Keratinocyte (primary cell): ENCODE results near the gene COL4A4. TPM values are rescaled to one million over a fixed set of nuclear protein-coding genes. Genes with fewer than 3 reads are reported as not detected.

Source experiments
- DNase-seq: peaks from one replicate; pipeline ENCODE4 v3.0.0-alpha.2; 2011; ENCODE audit warnings: low read depth, missing footprints, low spot score
- FAIRE-seq: peaks from 2 replicates; lab custom pipeline; 2011; peaks lifted over from hg19 to GRCh38; lab: Jason Lieb, UNC
- H2AFZ ChIP-seq: 2 replicates; pipeline ENCODE4 v1.6.0; 2012; ENCODE audit warnings: low read length, control low read depth, inconsistent platforms; ENCODE audit not compliant: control insufficient read depth
- H3K27ac ChIP-seq: 2 replicates; pipeline ENCODE4 v1.5.1; 2011; ENCODE audit warnings: low read length; ENCODE audit not compliant: control insufficient read depth, insufficient read depth
- H3K27me3 ChIP-seq: 3 replicates; pipeline ENCODE4 v1.6.0; 2011; ENCODE audit warnings: low read length; ENCODE audit not compliant: control insufficient read depth, insufficient read depth; ENCODE audit errors: extremely low read depth
- H3K36me3 ChIP-seq, 2 experiments: 2 replicates in 1 of 2; 3 replicates in 1 of 2; pipeline ENCODE4 v1.5.1; 2011; ENCODE audit warnings: low read length in 2 of 2, mild to moderate bottlenecking in 1 of 2; ENCODE audit not compliant: control insufficient read depth in 2 of 2, insufficient read depth in 2 of 2; ENCODE audit errors: extremely low read depth in 1 of 2
- H3K4me1 ChIP-seq: 3 replicates; pipeline ENCODE4 v1.5.1; 2011; ENCODE audit warnings: low read length; ENCODE audit not compliant: control insufficient read depth, insufficient read depth; ENCODE audit errors: extremely low read depth
- H3K4me2 ChIP-seq: 3 replicates; pipeline ENCODE4 v1.6.0; 2011; ENCODE audit warnings: low read depth, low read length; ENCODE audit not compliant: control insufficient read depth, insufficient read depth; ENCODE audit errors: extremely low read depth
- H3K4me3 ChIP-seq, 3 experiments: fragments of 200-600 bp in 1 of 3; sonication (generic) in 1 of 3; 2 replicates in 2 of 3; 3 replicates in 1 of 3; pipeline ENCODE4 v1.5.1; 2011 to 2016; ENCODE audit warnings: low read length in 3 of 3, mild to moderate bottlenecking in 3 of 3, control low read depth in 2 of 3, inconsistent platforms in 1 of 3, low read depth in 1 of 3, mixed read lengths in 1 of 3, mixed run types in 1 of 3, moderate library complexity in 1 of 3; ENCODE audit not compliant: control insufficient read depth in 2 of 3, insufficient read depth in 2 of 3; ENCODE audit errors: extremely low read depth in 1 of 3
- H3K79me2 ChIP-seq: 2 replicates; pipeline ENCODE4 v1.6.0; 2012; ENCODE audit warnings: low read length; ENCODE audit not compliant: control insufficient read depth, insufficient read depth
- H3K9ac ChIP-seq: 3 replicates; pipeline ENCODE4 v1.6.0; 2011; ENCODE audit warnings: low read length; ENCODE audit not compliant: control insufficient read depth, insufficient read depth; ENCODE audit errors: extremely low read depth
- H3K9me1 ChIP-seq: 3 replicates; pipeline ENCODE4 v1.6.0; 2011; ENCODE audit warnings: low read length; ENCODE audit not compliant: control insufficient read depth, insufficient read depth; ENCODE audit errors: extremely low read depth
- H3K9me3 ChIP-seq: 2 replicates; pipeline ENCODE4 v1.5.1; 2012; ENCODE audit warnings: low read depth, low read length; ENCODE audit not compliant: control insufficient read depth
- H4K20me1 ChIP-seq: 3 replicates; pipeline ENCODE4 v1.6.0; 2011; ENCODE audit warnings: low read length; ENCODE audit not compliant: control insufficient read depth, insufficient read depth; ENCODE audit errors: extremely low read depth
- CTCF ChIP-seq, 3 experiments: IDR thresholded peaks in 1 of 3; conservative IDR thresholded peaks in 1 of 3; optimal IDR thresholded peaks in 1 of 3; 2 replicates in 2 of 3; 3 replicates in 1 of 3; pipeline versions ENCODE3 to v1.5.1; 2011; ENCODE audit warnings: low read length in 3 of 3, mild to moderate bottlenecking in 3 of 3, moderate library complexity in 2 of 3, control low read depth in 1 of 3, inconsistent platforms in 1 of 3; ENCODE audit not compliant: insufficient read depth in 2 of 3; ENCODE audit errors: extremely low read depth in 1 of 3
- EZH2 ChIP-seq: IDR thresholded peaks from one replicate; pipeline ENCODE4 v1.6.1; 2012; ENCODE audit warnings: inconsistent platforms, mild to moderate bottlenecking, low read length, moderate library complexity
- dilution Hi-C: fragments of 300-500 bp; cut with MboI; formaldehyde crosslinking; loops from one replicate; pipeline ENCODE4 v1.7.0; 2020; ENCODE audit warnings: low sequenced_read_pairs; ENCODE audit not compliant: extremely low pct_ligation_motif_present
- polyA plus RNA-seq, 5 experiments: library from polyadenylated mRNA; depleted of rRNA in 3 of 5; stranded (reverse) in 3 of 5; stranded (forward) in 1 of 5; unstranded in 1 of 5; fragments of >200 nt; gene quantifications; 1 replicate in 1 of 5; 2 replicates in 3 of 5; 3 replicates in 1 of 5; pipeline versions ENCODE4 v1.2.1 to v1.2.3, GENCODE V29; 2011 to 2012; ENCODE audit warnings: missing spikeins in 2 of 5, low read depth in 1 of 5, low replicate concordance in 1 of 5

The COL4A4 gene
- polyA plus RNA-seq, 1 donor (not counting 4 experiments of a cell fraction or from before 2014, with no cell fraction given), result not detected

GRCh38 chr2:227185615-227186232, 21.7 kb upstream of the COL4A4 start:
- H4K20me1 ChIP-seq, result no peaks in the 10 kb centered on the region
- H3K36me3 ChIP-seq, result no peaks in the 10 kb centered on the region
- no peak overlapping the region for H3K4me3 ChIP-seq
- no peak overlapping the region for H3K9ac ChIP-seq
- DNase-seq, result no peak
- H3K27ac ChIP-seq, result no peak overlapping the region
- no peak overlapping the region for H3K4me2 ChIP-seq
- dilution Hi-C loops, result no loop called here
- H3K9me3 ChIP-seq, result no peaks in the 10 kb centered on the region
- TF ChIP-seq CTCF (optimal IDR thresholded peaks at IDR 0.05 in 1 of 3, IDR thresholded peaks at IDR 0.05 in 1 of 3, conservative IDR thresholded peaks at IDR 0.05 in 1 of 3; ENCODE audit: extremely low read depth in 1 of 3, insufficient read depth in 2 of 3, low read length in 3 of 3), result no peak
- TF ChIP-seq EZH2, result no peak
- H3K79me2 ChIP-seq, result no peaks in the 10 kb centered on the region
- no peak overlapping the region for H2AFZ ChIP-seq
- no peaks in the 10 kb centered on the region for H3K9me1 ChIP-seq
- no peak for FAIRE-seq
- H3K27me3 ChIP-seq, result no peaks in the 10 kb centered on the region
- no peaks in the 10 kb centered on the region for H3K4me1 ChIP-seq

GRCh38 chr2:227183657-227184367, 19.8 kb upstream of the COL4A4 start:
- Histone ChIP-seq H3K9ac (no peak overlapping the region), H3K9me1 (no peaks in the 10 kb centered on the region), H3K4me3 (no peak overlapping the region), H4K20me1 (no peaks in the 10 kb centered on the region), H3K79me2 (no peaks in the 10 kb centered on the region), H3K27me3 (no peaks in the 10 kb centered on the region), H3K27ac (no peak overlapping the region), H3K36me3 (no peaks in the 10 kb centered on the region), H2AFZ (no peak overlapping the region), H3K4me1 (no peaks in the 10 kb centered on the region), H3K9me3 (no peaks in the 10 kb centered on the region), H3K4me2 (no peak overlapping the region)
- dilution Hi-C loops, result no loop called here
- FAIRE-seq (no peak), DNase-seq (no peak)
- TF ChIP-seq EZH2 (no peak), CTCF (optimal IDR thresholded peaks at IDR 0.05 in 1 of 3, IDR thresholded peaks at IDR 0.05 in 1 of 3, conservative IDR thresholded peaks at IDR 0.05 in 1 of 3; ENCODE audit: extremely low read depth in 1 of 3, insufficient read depth in 2 of 3, low read length in 3 of 3) (no peak)
